OCI-LY1 (cell line): ENCODE data around the gene NOL3.

Experiments used
- EZH2 ChIP-seq: fragments of 200-600 bp; sonication (generic), shearing (Covaris generic); IDR thresholded peaks from 2 replicates; pipeline ENCODE4 v1.8.0; 2017; ENCODE audit warnings: borderline replicate concordance, mixed run types, mild to moderate bottlenecking, antibody characterized with exemption, low read length, moderate library complexity, mixed read lengths
- TF ChIP-seq, protein P1 (sequence below): fragments of 200-600 bp; sonication (generic), shearing (Covaris generic); IDR thresholded peaks from 2 replicates; pipeline ENCODE4 v1.5.1; 2017; ENCODE audit warnings: mild to moderate bottlenecking, antibody characterized with exemption, low read length, moderate library complexity, mixed read lengths

DNA sequence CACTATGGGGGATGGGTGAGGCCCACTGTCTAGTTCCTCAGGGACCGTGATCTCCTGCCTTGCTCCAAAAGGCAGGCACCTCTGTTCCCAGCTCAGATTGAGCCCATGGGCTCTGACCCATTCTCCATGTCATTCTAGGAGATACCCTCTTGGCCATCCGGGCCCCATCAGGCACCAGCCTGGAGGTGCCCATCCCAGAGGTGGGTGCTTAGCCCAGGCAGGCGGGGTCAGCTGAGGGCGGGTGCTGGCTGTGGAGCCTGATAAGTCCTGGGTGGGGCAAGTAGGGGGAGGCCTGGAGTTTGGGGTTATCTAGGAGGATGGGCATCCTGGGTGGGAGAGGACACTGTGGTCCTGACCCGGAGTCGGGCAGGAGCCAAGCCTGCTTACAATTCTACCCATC lies 23.9 kb downstream of the NOL3 start:
- TF ChIP-seq, protein P1, sequence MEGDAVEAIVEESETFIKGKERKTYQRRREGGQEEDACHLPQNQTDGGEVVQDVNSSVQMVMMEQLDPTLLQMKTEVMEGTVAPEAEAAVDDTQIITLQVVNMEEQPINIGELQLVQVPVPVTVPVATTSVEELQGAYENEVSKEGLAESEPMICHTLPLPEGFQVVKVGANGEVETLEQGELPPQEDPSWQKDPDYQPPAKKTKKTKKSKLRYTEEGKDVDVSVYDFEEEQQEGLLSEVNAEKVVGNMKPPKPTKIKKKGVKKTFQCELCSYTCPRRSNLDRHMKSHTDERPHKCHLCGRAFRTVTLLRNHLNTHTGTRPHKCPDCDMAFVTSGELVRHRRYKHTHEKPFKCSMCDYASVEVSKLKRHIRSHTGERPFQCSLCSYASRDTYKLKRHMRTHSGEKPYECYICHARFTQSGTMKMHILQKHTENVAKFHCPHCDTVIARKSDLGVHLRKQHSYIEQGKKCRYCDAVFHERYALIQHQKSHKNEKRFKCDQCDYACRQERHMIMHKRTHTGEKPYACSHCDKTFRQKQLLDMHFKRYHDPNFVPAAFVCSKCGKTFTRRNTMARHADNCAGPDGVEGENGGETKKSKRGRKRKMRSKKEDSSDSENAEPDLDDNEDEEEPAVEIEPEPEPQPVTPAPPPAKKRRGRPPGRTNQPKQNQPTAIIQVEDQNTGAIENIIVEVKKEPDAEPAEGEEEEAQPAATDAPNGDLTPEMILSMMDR = no peak
- TF ChIP-seq EZH2 = no peak
